Measurements from ENCODE around the gene KRTAP10-6. TPM values are rescaled to one million over a fixed set of nuclear protein-coding genes. Genes with fewer than 3 reads are reported as not detected.

Gene KRTAP10-6
- total RNA-seq, 6 donors from 2014 or later = not detected

DNA sequence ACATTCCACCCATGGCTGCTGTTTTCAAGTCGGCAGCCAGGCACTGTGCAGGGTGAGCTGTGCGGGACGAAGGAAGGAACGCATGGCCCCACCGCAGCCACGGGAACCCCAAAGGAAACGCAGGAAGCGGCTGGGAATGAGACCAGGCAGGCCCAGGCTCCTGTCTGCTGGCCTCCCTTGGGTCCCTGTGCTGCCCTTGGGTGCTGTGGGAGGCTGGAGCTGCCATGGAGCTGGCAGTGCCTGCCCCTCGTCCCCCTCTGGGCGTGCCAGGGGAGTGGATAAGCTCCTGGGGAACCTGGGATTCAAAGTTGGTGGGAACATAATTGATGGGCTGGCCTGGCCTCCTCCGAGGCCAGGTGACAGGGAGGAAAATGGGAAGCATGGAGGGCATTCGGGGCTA, 24.0 kb downstream of the KRTAP10-6 start:
- TF ChIP-seq EP300 (IDR thresholded peaks at IDR 0.05) = no peak
- no peak for TF ChIP-seq POLR2AphosphoS5 (IDR thresholded peaks at IDR 0.05)
- TF ChIP-seq POLR2A (IDR thresholded peaks at IDR 0.05) = no peak
- TF ChIP-seq, protein P1, sequence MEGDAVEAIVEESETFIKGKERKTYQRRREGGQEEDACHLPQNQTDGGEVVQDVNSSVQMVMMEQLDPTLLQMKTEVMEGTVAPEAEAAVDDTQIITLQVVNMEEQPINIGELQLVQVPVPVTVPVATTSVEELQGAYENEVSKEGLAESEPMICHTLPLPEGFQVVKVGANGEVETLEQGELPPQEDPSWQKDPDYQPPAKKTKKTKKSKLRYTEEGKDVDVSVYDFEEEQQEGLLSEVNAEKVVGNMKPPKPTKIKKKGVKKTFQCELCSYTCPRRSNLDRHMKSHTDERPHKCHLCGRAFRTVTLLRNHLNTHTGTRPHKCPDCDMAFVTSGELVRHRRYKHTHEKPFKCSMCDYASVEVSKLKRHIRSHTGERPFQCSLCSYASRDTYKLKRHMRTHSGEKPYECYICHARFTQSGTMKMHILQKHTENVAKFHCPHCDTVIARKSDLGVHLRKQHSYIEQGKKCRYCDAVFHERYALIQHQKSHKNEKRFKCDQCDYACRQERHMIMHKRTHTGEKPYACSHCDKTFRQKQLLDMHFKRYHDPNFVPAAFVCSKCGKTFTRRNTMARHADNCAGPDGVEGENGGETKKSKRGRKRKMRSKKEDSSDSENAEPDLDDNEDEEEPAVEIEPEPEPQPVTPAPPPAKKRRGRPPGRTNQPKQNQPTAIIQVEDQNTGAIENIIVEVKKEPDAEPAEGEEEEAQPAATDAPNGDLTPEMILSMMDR (IDR thresholded peaks at IDR 0.05) = no peak
- no peaks in the 10 kb centered on the region for H3K27me3 ChIP-seq
- H3K9me3 ChIP-seq = peaks cover 0 to 11% (median 0%) of the 10 kb centered on the region in 4 donors
- ATAC-seq (ENCODE audit: low FRiP score in 2 of 2) = peak in 1 of 2 donors; percentile 28
- H3K4me3 ChIP-seq = no peak overlapping the region
- DNase-seq = no peak
- H3K4me1 ChIP-seq = no peaks in the 10 kb centered on the region
- no peak overlapping the region for H3K27ac ChIP-seq
- H3K36me3 ChIP-seq = no peaks in the 10 kb centered on the region
- 65 to 92% methylated on average over 8 to 9 of the region's 12 CpGs for WGBS, 2 donors

DNA sequence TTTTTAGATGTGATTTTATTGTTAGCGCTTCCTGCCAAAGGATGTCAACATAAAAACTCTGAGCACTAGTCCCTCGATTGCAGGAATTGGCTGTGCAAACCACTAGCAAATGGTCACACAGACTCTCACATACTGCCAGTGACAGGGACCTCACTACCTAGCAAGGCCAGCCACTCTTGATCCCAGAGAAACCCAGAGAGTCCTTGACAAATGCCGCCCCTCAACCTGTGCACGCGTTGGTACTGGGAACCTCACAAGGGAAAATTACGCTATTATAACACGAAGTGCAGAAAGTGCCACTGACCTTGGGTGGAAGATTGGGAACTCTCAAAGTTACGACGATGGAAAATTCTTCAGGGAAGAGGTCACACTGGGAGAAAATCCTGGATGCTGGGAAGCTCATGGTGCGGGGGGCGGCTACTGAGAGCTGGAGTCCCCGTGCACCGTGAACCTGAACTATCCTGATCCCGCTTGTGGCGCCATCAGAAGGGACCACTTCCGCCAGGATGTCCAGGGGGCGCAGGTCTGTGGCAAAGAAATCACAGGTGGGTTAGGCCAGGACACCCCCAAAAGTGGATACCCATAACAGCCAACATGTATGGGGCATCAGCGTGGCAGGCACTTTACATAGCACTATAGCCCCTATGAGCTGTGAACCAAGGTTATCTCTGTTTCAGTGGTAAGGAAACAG, 24.7 kb downstream of the KRTAP10-6 start:
- 90 to 92% methylated on average over 18 of the region's 18 CpGs for WGBS, 2 donors
- H3K4me1 ChIP-seq = no peaks in the 10 kb centered on the region
- peaks cover 0 to 11% (median under 1%) of the 10 kb centered on the region in 4 donors for H3K9me3 ChIP-seq
- DNase-seq = no peak
- no peaks in the 10 kb centered on the region for H3K27me3 ChIP-seq
- no peak overlapping the region for H3K27ac ChIP-seq
- no peak for TF ChIP-seq EP300 (IDR thresholded peaks at IDR 0.05)
- TF ChIP-seq POLR2A (IDR thresholded peaks at IDR 0.05) = no peak
- TF ChIP-seq, protein P1 (IDR thresholded peaks at IDR 0.05) = no peak
- TF ChIP-seq POLR2AphosphoS5 (IDR thresholded peaks at IDR 0.05) = no peak
- H3K4me3 ChIP-seq = no peak overlapping the region
- peak in 1 of 2 donors; percentile 21 for ATAC-seq (ENCODE audit: low FRiP score in 2 of 2)
- H3K36me3 ChIP-seq = no peaks in the 10 kb centered on the region

DNA sequence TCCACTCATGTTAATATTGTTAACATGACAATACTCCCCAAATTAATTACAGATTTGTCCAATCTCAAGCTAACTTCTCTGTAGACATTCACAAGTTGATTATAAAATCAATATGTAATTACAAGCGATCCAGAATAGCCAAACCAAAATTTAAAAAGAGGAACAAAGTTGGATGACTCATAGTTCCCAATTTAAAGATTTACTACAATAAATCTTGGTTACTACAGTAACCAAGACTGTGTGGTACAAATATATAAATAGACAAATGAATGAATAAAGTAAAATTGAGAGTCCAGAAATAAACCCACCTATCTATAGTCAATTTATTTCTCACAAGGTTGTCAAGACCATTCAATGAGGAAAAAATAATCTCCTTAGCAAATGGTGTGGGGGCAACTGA, 25.9 kb downstream of the KRTAP10-6 start:
- no peaks in the 10 kb centered on the region for H3K27me3 ChIP-seq
- H3K36me3 ChIP-seq = no peaks in the 10 kb centered on the region
- TF ChIP-seq POLR2A (IDR thresholded peaks at IDR 0.05) = no peak
- TF ChIP-seq POLR2AphosphoS5 (IDR thresholded peaks at IDR 0.05) = no peak
- no peak for TF ChIP-seq EP300 (IDR thresholded peaks at IDR 0.05)
- TF ChIP-seq, protein P1 (IDR thresholded peaks at IDR 0.05) = no peak
- 71 to 75% methylated on average over 1 of the region's 1 CpG for WGBS, 2 donors
- DNase-seq (no peak), ATAC-seq (ENCODE audit: low FRiP score in 2 of 2) (peak in 1 of 2 donors; percentile 38)
- no peak overlapping the region for H3K27ac ChIP-seq
- H3K4me3 ChIP-seq = no peak overlapping the region
- no peaks in the 10 kb centered on the region for H3K4me1 ChIP-seq
- H3K9me3 ChIP-seq = peaks cover 0 to 8% (median 2%) of the 10 kb centered on the region in 4 donors

DNA sequence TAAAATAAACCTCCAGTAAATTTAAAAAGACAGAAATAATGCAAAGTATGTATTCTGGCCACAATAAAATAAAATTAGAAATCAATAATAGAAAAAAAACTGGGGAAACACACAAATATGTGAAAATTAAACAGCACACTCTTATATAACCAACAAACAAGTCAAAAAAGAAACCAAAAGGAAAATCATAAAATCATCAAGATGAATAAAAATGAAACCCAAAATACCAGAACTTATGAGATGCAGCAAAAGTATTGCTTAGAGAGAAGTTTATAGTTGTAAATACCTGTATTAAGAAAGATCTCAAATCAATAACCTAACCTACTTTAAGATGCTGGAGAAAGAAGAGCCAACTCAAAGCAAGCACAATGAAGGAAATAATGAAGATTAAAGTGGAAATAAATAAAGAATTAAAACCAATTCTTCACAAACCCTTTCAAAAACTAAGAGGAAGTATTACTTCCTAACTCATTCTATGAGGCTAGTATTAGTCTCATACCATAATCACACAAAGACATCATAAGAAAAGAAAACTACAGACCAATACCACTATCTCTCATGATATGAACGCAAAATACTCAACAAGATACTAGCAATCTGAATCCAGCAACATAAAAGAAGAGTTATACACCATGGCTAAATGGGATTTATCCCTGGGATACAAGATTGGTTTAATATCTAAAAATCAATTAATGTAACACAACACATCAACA, 27.3 kb downstream of the KRTAP10-6 start:
- Histone ChIP-seq H3K36me3 (no peaks in the 10 kb centered on the region), H3K27ac (no peak overlapping the region), H3K4me1 (no peaks in the 10 kb centered on the region), H3K9me3 (peaks cover 0 to 8% (median 0%) of the 10 kb centered on the region in 4 donors), H3K27me3 (no peaks in the 10 kb centered on the region), H3K4me3 (no peak overlapping the region)
- WGBS, 2 donors = 76 to 79% methylated on average over 1 of the region's 1 CpG
- ATAC-seq (ENCODE audit: low FRiP score in 2 of 2) = no peak
- no peak for TF ChIP-seq POLR2AphosphoS5 (IDR thresholded peaks at IDR 0.05)
- no peak for TF ChIP-seq EP300 (IDR thresholded peaks at IDR 0.05)
- TF ChIP-seq POLR2A (IDR thresholded peaks at IDR 0.05) = no peak
- TF ChIP-seq, protein P1 (IDR thresholded peaks at IDR 0.05) = no peak
- no peak for DNase-seq
